HEK293T (cell line): Measurements from ENCODE around the gene BORCS8.

Source experiments
- ARNT ChIP-seq: fragments of 450-650 bp; IDR thresholded peaks from 2 replicates; pipeline ENCODE4 v1.6.1; 2017; ENCODE audit warnings: mild to moderate bottlenecking
- CTBP1 ChIP-seq: fragments of 450-650 bp; IDR thresholded peaks from 2 replicates; pipeline ENCODE4 v1.6.1; 2016; ENCODE audit warnings: borderline replicate concordance
- HDGF ChIP-seq: fragments of 450-650 bp; IDR thresholded peaks from 2 replicates; pipeline ENCODE4 v1.6.1; 2017; ENCODE audit warnings: antibody characterized with exemption, borderline replicate concordance
- LEF1 ChIP-seq: fragments of 450-650 bp; IDR thresholded peaks from 2 replicates; pipeline ENCODE4 v1.6.1; 2017; ENCODE audit warnings: mild to moderate bottlenecking, borderline replicate concordance
- NFRKB ChIP-seq: fragments of 450-650 bp; IDR thresholded peaks from 2 replicates; pipeline ENCODE4 v1.6.1; 2016; ENCODE audit warnings: mild to moderate bottlenecking, moderate library complexity
- SP1 ChIP-seq: fragments of 450-650 bp; IDR thresholded peaks from 2 replicates; pipeline ENCODE4 v1.6.1; 2017
- SUZ12 ChIP-seq: fragments of 450-650 bp; IDR thresholded peaks from 2 replicates; pipeline ENCODE4 v1.6.1; 2016; ENCODE audit warnings: mild to moderate bottlenecking
- TARDBP ChIP-seq: fragments of 450-650 bp; IDR thresholded peaks from 2 replicates; pipeline ENCODE4 v1.6.1; 2016

DNA sequence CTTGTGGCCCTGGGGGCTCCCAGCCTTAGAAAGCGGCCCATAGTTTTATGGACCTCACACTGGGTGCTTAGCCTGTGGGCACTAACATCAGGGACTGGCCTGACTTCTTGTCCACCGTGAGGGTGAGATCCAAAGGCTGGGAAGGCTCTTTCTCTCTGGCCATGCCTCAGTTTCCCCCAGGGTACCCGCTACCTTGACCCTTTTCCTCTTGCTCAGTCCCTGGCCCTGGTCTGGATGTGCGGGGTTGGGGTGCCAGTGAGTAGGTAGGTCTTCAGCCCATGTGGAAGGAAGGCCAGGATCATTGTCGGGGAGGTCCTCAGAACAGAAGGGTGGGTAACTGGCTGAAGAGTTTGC, 52.1 kb downstream of the BORCS8 start:
- TF ChIP-seq LEF1 (no peak), SUZ12 (no peak), TARDBP (no peak), ARNT (no peak), CTBP1 (no peak), NFRKB (no peak), HDGF (no peak), SP1 (no peak)
